Endometrium (tissue), 2 donors: ENCODE data around the gene TMEM175.
"Not testable (repeated sequence)": the region's sequence is repeated elsewhere in the genome, so short reads cannot be mapped to it uniquely, and the experiment has no call there.

Experiments
- FAIRE-seq: peaks from 2 replicates; lab custom pipeline; 2012; peaks lifted over from hg19 to GRCh38; lab: Jason Lieb, UNC
- donor health status: control.
- donor health status: control.

Gene TMEM175

GRCh38 chr4:989722-990471 lies 57.6 kb downstream of the TMEM175 start:
- no peak for FAIRE-seq

- FAIRE-seq = no peak
These were observed 58.6 kb downstream of the TMEM175 start for GRCh38 chr4:990746-991367.

- no peak for FAIRE-seq
These were observed 59.4 kb downstream of the TMEM175 start for GRCh38 chr4:991451-992296.

GRCh38 chr4:992297-993110 lies 60.2 kb downstream of the TMEM175 start:
- FAIRE-seq = no peak

GRCh38 chr4:993111-994029 lies 61.1 kb downstream of the TMEM175 start, which contains the start of gene SLC26A1:
SLC26A1 (minus strand) TSS chr4:993404; CDS start chr4:991703, 1,701 bp downstream.
- FAIRE-seq = no peak

- FAIRE-seq = no peak
These were observed 63.2 kb downstream of the TMEM175 start for GRCh38 chr4:995311-996026.

GRCh38 chr4:996030-996996 lies 64.1 kb downstream of the TMEM175 start:
- FAIRE-seq = no peak

GRCh38 chr4:996997-997374 lies 64.7 kb downstream of the TMEM175 start:
- no peak for FAIRE-seq

- FAIRE-seq = no peak
These were observed 65.3 kb downstream of the TMEM175 start for GRCh38 chr4:997375-998071.

- FAIRE-seq = no peak
These were observed 65.9 kb downstream of the TMEM175 start for GRCh38 chr4:998096-998691.

- FAIRE-seq = not testable (repeated sequence)
These were observed 67.1 kb downstream of the TMEM175 start for GRCh38 chr4:999240-999863.

- no peak for FAIRE-seq
These were observed 67.7 kb downstream of the TMEM175 start for GRCh38 chr4:999882-1000425.

- no peak for FAIRE-seq
These were observed 68.5 kb downstream of the TMEM175 start for GRCh38 chr4:1000686-1001260.

- FAIRE-seq = no peak
These were observed 69.4 kb downstream of the TMEM175 start for GRCh38 chr4:1001561-1002130.

- FAIRE-seq = no peak
These were observed 69.9 kb downstream of the TMEM175 start for GRCh38 chr4:1002131-1002630.

- no peak for FAIRE-seq
These were observed 70.5 kb downstream of the TMEM175 start for GRCh38 chr4:1002631-1003251.
